H1 (cell line): Measurements from ENCODE around the gene PLB1. TPM values are rescaled to one million over a fixed set of nuclear protein-coding genes. Genes with fewer than 3 reads are reported as not detected.

Experiments used
- CTCF ChIA-PET: fragments of 300-600 bp; sonication (Branson Sonifier 250); formaldehyde crosslinking; loops from one replicate; lab custom pipeline; 2021; ENCODE audit not compliant: partially characterized antibody; lab: Charles Lee
- POLR2A ChIA-PET: fragments of 300-600 bp; sonication (Branson Sonifier 250); formaldehyde crosslinking; loops from one replicate; lab custom pipeline; 2021; ENCODE audit warnings: inconsistent platforms; ENCODE audit not compliant: partially characterized antibody; lab: Charles Lee
- DNase-seq, 2 experiments: peaks; one replicate each; pipeline versions ENCODE4 v3.0.0 to v3.0.0-alpha.2; 2010 to 2022; ENCODE audit warnings: low spot score in 2 of 2, low read depth in 1 of 2, mixed read lengths in 1 of 2
- FAIRE-seq: peaks from 2 replicates; lab custom pipeline; 2011; peaks lifted over from hg19 to GRCh38; lab: Jason Lieb, UNC
- H2AFZ ChIP-seq: 2 replicates; pipeline ENCODE4 v1.8.1; 2012; ENCODE audit warnings: low read length, inconsistent platforms
- H2AK5ac ChIP-seq: 2 replicates; pipeline ENCODE4 v1.6.1; 2013; ENCODE audit warnings: low read depth, low read length
- H2BK120ac ChIP-seq: replicated peaks from 2 replicates; pipeline ENCODE3; 2013; ENCODE audit warnings: low read depth, low read length, inconsistent platforms
- H2BK12ac ChIP-seq: 2 replicates; pipeline ENCODE4 v1.6.1; 2013; ENCODE audit warnings: low read depth, low read length
- H2BK15ac ChIP-seq: 2 replicates; pipeline ENCODE4 v1.6.1; 2013; ENCODE audit warnings: low read length
- H2BK20ac ChIP-seq: 2 replicates; pipeline ENCODE4 v1.6.1; 2013; ENCODE audit warnings: low read length
- H2BK5ac ChIP-seq: 2 replicates; pipeline ENCODE4 v1.6.1; 2013; ENCODE audit warnings: low read depth, low read length
- H3K14ac ChIP-seq: 2 replicates; pipeline ENCODE4 v1.6.1; 2013; ENCODE audit warnings: inconsistent platforms; ENCODE audit not compliant: insufficient read length
- H3K18ac ChIP-seq: 2 replicates; pipeline ENCODE4 v1.6.1; 2013; ENCODE audit warnings: low read length; ENCODE audit errors: extremely low read depth
- H3K23ac ChIP-seq: 2 replicates; pipeline ENCODE4 v1.6.1; 2013; ENCODE audit warnings: inconsistent platforms; ENCODE audit not compliant: insufficient read length
- H3K23me2 ChIP-seq: 2 replicates; pipeline ENCODE4 v1.6.1; 2013; ENCODE audit warnings: low read depth, low read length
- H3K27ac ChIP-seq: 2 replicates; pipeline ENCODE4 v1.6.1; 2011; ENCODE audit warnings: low read depth, low read length, inconsistent platforms
- H3K27me3 ChIP-seq, 4 experiments: replicated peaks in 1 of 4; 1 replicate in 1 of 4; 2 replicates in 3 of 4; pipeline versions ENCODE4 v1.6.1 to v1.8.1; 2011 to 2013; ENCODE audit warnings: low read length in 3 of 4, mild to moderate bottlenecking in 3 of 4, inconsistent platforms in 2 of 4, mixed read lengths in 2 of 4, moderate library complexity in 1 of 4; ENCODE audit not compliant: control insufficient read depth in 3 of 4, insufficient read depth in 3 of 4; ENCODE audit errors: extremely low read depth in 1 of 4
- H3K36me3 ChIP-seq, 4 experiments: 2 replicates each; pipeline versions ENCODE4 v1.6.1 to v1.8.1; 2011 to 2013; ENCODE audit warnings: mild to moderate bottlenecking in 4 of 4, low read length in 3 of 4, moderate library complexity in 2 of 4, control low read depth in 1 of 4, inconsistent platforms in 1 of 4; ENCODE audit not compliant: insufficient read depth in 4 of 4, control insufficient read depth in 2 of 4
- H3K4ac ChIP-seq: replicated peaks from 2 replicates; pipeline ENCODE3; 2013; ENCODE audit warnings: low read length, low read depth, mixed read lengths, inconsistent platforms; ENCODE audit not compliant: insufficient read length
- H3K4me1 ChIP-seq, 4 experiments: replicated peaks in 1 of 4; 1 replicate in 1 of 4; 2 replicates in 3 of 4; pipeline versions ENCODE4 v1.6.1 to v1.8.1; 2011 to 2013; ENCODE audit warnings: low read length in 3 of 4, inconsistent platforms in 2 of 4, mixed read lengths in 1 of 4; ENCODE audit not compliant: insufficient read depth in 4 of 4, control insufficient read depth in 3 of 4
- H3K4me2 ChIP-seq, 2 experiments: 2 replicates each; pipeline versions ENCODE4 v1.6.1 to v1.8.1; 2011 to 2013; ENCODE audit warnings: low read depth in 2 of 2, low read length in 2 of 2, control low read depth in 1 of 2, inconsistent platforms in 1 of 2, mild to moderate bottlenecking in 1 of 2; ENCODE audit not compliant: insufficient read depth in 1 of 2
- H3K4me3 ChIP-seq, 4 experiments: fragments of 200-600, 300-600 bp in 1 of 4; sonication (generic), shearing (Covaris generic), sonication (Bioruptor Twin) in 1 of 4; 2 replicates each; pipeline versions ENCODE4 v1.5.1 to v1.8.1; 2011 to 2016; ENCODE audit warnings: low read length in 4 of 4, low read depth in 3 of 4, control low read depth in 2 of 4, inconsistent platforms in 2 of 4, mild to moderate bottlenecking in 2 of 4, mixed read lengths in 1 of 4, moderate library complexity in 1 of 4; ENCODE audit not compliant: insufficient read depth in 2 of 4; ENCODE audit errors: extremely low read depth in 1 of 4
- H3K56ac ChIP-seq: replicated peaks from 2 replicates; pipeline ENCODE3; 2013; ENCODE audit warnings: low read depth, mild to moderate bottlenecking, mixed read lengths, low read length, inconsistent platforms; ENCODE audit not compliant: insufficient read length
- H3K79me1 ChIP-seq: 2 replicates; pipeline ENCODE4 v1.6.1; 2013; ENCODE audit warnings: low read depth, low read length, control low read depth
- H3K79me2 ChIP-seq, 2 experiments: 2 replicates each; pipeline versions ENCODE4 v1.6.1 to v1.8.1; 2012 to 2013; ENCODE audit warnings: low read length in 2 of 2, mild to moderate bottlenecking in 2 of 2, inconsistent platforms in 1 of 2; ENCODE audit not compliant: insufficient read depth in 2 of 2, control insufficient read depth in 1 of 2
- H3K9ac ChIP-seq, 4 experiments: replicated peaks in 1 of 4; 1 replicate in 1 of 4; 2 replicates in 3 of 4; pipeline versions ENCODE4 v1.6.1 to v1.8.1; 2011 to 2013; ENCODE audit warnings: low read depth in 3 of 4, low read length in 3 of 4, control low read depth in 2 of 4, mild to moderate bottlenecking in 2 of 4, moderate library complexity in 2 of 4, inconsistent platforms in 1 of 4; ENCODE audit errors: extremely low read depth in 1 of 4
- H3K9me3 ChIP-seq, 2 experiments: 2 replicates each; pipeline versions ENCODE4 v1.6.1 to v1.8.1; 2012 to 2013; ENCODE audit warnings: mild to moderate bottlenecking in 2 of 2, moderate library complexity in 2 of 2, control low read depth in 1 of 2, inconsistent platforms in 1 of 2, low read depth in 1 of 2, low read length in 1 of 2, mixed read lengths in 1 of 2; ENCODE audit not compliant: insufficient read depth in 2 of 2
- H4K20me1 ChIP-seq, 2 experiments: replicated peaks in 1 of 2; 2 replicates each; pipeline versions ENCODE3 to v1.8.1; 2011 to 2013; ENCODE audit warnings: inconsistent platforms in 2 of 2, low read length in 2 of 2, mild to moderate bottlenecking in 1 of 2; ENCODE audit not compliant: insufficient read depth in 2 of 2, control insufficient read depth in 1 of 2
- H4K5ac ChIP-seq: 2 replicates; pipeline ENCODE4 v1.6.1; 2013; ENCODE audit warnings: low read length, low read depth, mixed read lengths, inconsistent platforms; ENCODE audit not compliant: insufficient read length
- H4K8ac ChIP-seq: 2 replicates; pipeline ENCODE4 v1.8.0; 2013; ENCODE audit warnings: mild to moderate bottlenecking, moderate library complexity, low read length, inconsistent platforms; ENCODE audit not compliant: insufficient read depth; ENCODE audit errors: extremely low read depth
- H4K91ac ChIP-seq: replicated peaks from 2 replicates; pipeline ENCODE3; 2013; ENCODE audit warnings: low read length, mixed read lengths, inconsistent platforms; ENCODE audit not compliant: insufficient read length
- BCL11A ChIP-seq, 2 experiments: IDR thresholded peaks; one replicate each; pipeline ENCODE4 v1.6.1; 2011; ENCODE audit warnings: low read depth in 2 of 2, low read length in 2 of 2, mild to moderate bottlenecking in 2 of 2
- GABPA ChIP-seq: IDR thresholded peaks from 2 replicates; pipeline ENCODE4 v1.6.1; 2011; ENCODE audit warnings: mild to moderate bottlenecking, low read length, moderate library complexity, borderline replicate concordance; ENCODE audit not compliant: insufficient read depth
- HDAC6 ChIP-seq: IDR thresholded peaks from one replicate; pipeline ENCODE4 v1.7.1; 2012; ENCODE audit warnings: low read depth, mild to moderate bottlenecking, inconsistent platforms, low read length, moderate library complexity
- NRF1 ChIP-seq: IDR thresholded peaks from 2 replicates; pipeline ENCODE4 v1.6.1; 2011; ENCODE audit warnings: mild to moderate bottlenecking, low read depth, low read length, improper control_type of control experiment
- SIX5 ChIP-seq: IDR thresholded peaks from 2 replicates; pipeline ENCODE4 v1.6.1; 2011; ENCODE audit warnings: mild to moderate bottlenecking, low read depth, low read length
- SP1 ChIP-seq: IDR thresholded peaks from 2 replicates; pipeline ENCODE4 v1.6.1; 2011; ENCODE audit warnings: low read depth, low read length
- SP2 ChIP-seq: IDR thresholded peaks from 2 replicates; pipeline ENCODE4 v1.6.1; 2012; ENCODE audit warnings: mild to moderate bottlenecking, low read length, inconsistent platforms
- TAF1 ChIP-seq: IDR thresholded peaks from 2 replicates; pipeline ENCODE4 v1.6.1; 2011; ENCODE audit warnings: mild to moderate bottlenecking, low read depth, low read length
- TAF7 ChIP-seq: optimal IDR thresholded peaks from 2 replicates; pipeline ENCODE3; 2011; ENCODE audit warnings: low read depth, mild to moderate bottlenecking, inconsistent platforms, low read length, moderate library complexity, borderline replicate concordance
- TCF12 ChIP-seq: IDR thresholded peaks from 2 replicates; pipeline ENCODE4 v1.6.1; 2011; ENCODE audit warnings: low read depth, mild to moderate bottlenecking, low read length
- ZNF274 ChIP-seq: IDR thresholded peaks from 2 replicates; pipeline ENCODE4 v1.7.0; 2012; ENCODE audit warnings: low read length, borderline replicate concordance; ENCODE audit errors: extremely low read depth
- WGBS, 2 experiments: shearing (Covaris generic) in 1 of 2; methylation state at CpG; one replicate each; pipeline versions ENCODE4 v1.1.6 to v1.1.7; 2013 to 2015; ENCODE audit warnings: low lambda C conversion rate in 2 of 2, mixed read lengths in 2 of 2, inconsistent platforms in 1 of 2, low coverage in 1 of 2, missing lambda C conversion rate in 1 of 2; ENCODE audit not compliant: insufficient replicate concordance in 2 of 2, insufficient coverage in 1 of 2, insufficient read length in 1 of 2; ENCODE audit errors: extremely low coverage in 1 of 2, missing lambda C conversion rate in 1 of 2; 5-methylcytosine and 5-hydroxymethylcytosine counted together
- polyA plus RNA-seq, 7 experiments: library from polyadenylated mRNA; depleted of rRNA in 3 of 7; stranded (reverse) in 5 of 7; unstranded in 2 of 7; fragments of >200 nt in 5 of 7; fragments of 200-250 nt in 2 of 7; gene quantifications; 1 replicate in 5 of 7; 2 replicates in 1 of 7; 4 replicates in 1 of 7; pipeline versions ENCODE4 v1.2.1 to v1.2.3, GENCODE V29; 2011 to 2013; ENCODE audit warnings: missing spikeins in 2 of 7, mixed read lengths in 2 of 7
- total RNA-seq: library from RNA; stranded (reverse); fragmentation: NEBNext Ultra II Directional; extraction: Animal tissue kit (Norgen Biotek cat#: 25700); gene quantifications from 2 replicates; pipeline ENCODE4 v1.2.1, GENCODE V29; 2021
- TF ChIP-seq, protein P1 (sequence below): IDR thresholded peaks from 2 replicates; pipeline ENCODE4 v1.6.1; 2012; ENCODE audit warnings: low read length, inconsistent platforms
- TF ChIP-seq, protein P2 (sequence below): IDR thresholded peaks from 2 replicates; pipeline ENCODE4 v1.6.1; 2012; ENCODE audit warnings: inconsistent platforms

Gene PLB1
- total and polyA plus RNA-seq, 2 of the 8 experiments (the other 6 are each of a cell fraction or from before 2014, with no cell fraction given), result 0.20 to 0.36 TPM

DNA sequence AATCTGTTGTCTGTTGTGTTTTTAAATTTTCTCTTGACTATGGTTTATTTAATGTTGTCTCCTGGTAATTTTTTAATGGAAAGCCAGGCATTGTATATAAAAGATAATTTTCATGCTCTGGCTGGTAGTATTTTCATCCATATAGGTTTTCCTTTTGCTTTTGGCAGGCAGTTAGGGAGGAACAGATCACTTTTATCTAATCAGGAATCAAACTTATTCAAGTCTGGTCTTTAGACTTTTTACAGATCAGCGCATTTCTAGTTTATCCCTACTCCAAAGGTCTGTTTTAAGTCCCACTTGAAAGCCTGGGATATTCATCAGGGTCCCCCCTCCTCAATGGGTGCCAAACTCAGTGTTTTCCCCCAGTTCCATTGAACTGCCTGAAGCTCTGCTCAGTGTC lies 17.2 kb downstream of the PLB1 start:
- H3K79me2 ChIP-seq, result no peaks in the 10 kb centered on the region
- POLR2A ChIA-PET, result no interaction called here
- no peak overlapping the region for H3K4me3 ChIP-seq
- no peak overlapping the region for H2BK15ac ChIP-seq
- H3K9ac ChIP-seq, result no peak overlapping the region
- H4K91ac ChIP-seq, result no peak overlapping the region
- CTCF ChIA-PET, result no interaction called here
- no peak overlapping the region for H3K18ac ChIP-seq
- H3K9me3 ChIP-seq, result no peaks in the 10 kb centered on the region
- no peaks in the 10 kb centered on the region for H4K20me1 ChIP-seq
- H4K5ac ChIP-seq, result no peak overlapping the region
- H2BK120ac ChIP-seq, result no peak overlapping the region
- H3K4me2 ChIP-seq, result no peak overlapping the region
- no peak overlapping the region for H3K27ac ChIP-seq
- H3K23me2 ChIP-seq, result no peaks in the 10 kb centered on the region
- WGBS, 2 experiments, result 84% methylated on average over 1 of the region's 1 CpG; no CpG with 5 or more reads in 1 of the 2 experiments
- no peak for DNase-seq
- no peak overlapping the region for H3K23ac ChIP-seq
- H2BK12ac ChIP-seq, result no peak overlapping the region
- H2BK5ac ChIP-seq, result no peak overlapping the region
- no peaks in the 10 kb centered on the region for H3K36me3 ChIP-seq
- H3K14ac ChIP-seq, result no peak overlapping the region
- H2AFZ ChIP-seq, result no peak overlapping the region
- no peak overlapping the region for H4K8ac ChIP-seq
- FAIRE-seq, result no peak
- no peaks in the 10 kb centered on the region for H3K79me1 ChIP-seq
- no peak overlapping the region for H2BK20ac ChIP-seq
- H3K4me1 ChIP-seq, result no peaks in the 10 kb centered on the region
- H3K56ac ChIP-seq, result no peak overlapping the region
- H3K27me3 ChIP-seq, result no peaks in the 10 kb centered on the region
- H3K4ac ChIP-seq, result no peak overlapping the region
- no peak overlapping the region for H2AK5ac ChIP-seq
- TF ChIP-seq NRF1 (no peak), BCL11A (IDR thresholded peaks at IDR 0.05; ENCODE audit: low read depth in 2 of 2, low read length in 2 of 2) (no peak), SIX5 (no peak), TCF12 (no peak), SP1 (no peak), SP2 (no peak), HDAC6 (no peak), TAF1 (no peak), GABPA (no peak), ZNF274 (no peak), TAF7 (no peak)
- TF ChIP-seq, protein P1, sequence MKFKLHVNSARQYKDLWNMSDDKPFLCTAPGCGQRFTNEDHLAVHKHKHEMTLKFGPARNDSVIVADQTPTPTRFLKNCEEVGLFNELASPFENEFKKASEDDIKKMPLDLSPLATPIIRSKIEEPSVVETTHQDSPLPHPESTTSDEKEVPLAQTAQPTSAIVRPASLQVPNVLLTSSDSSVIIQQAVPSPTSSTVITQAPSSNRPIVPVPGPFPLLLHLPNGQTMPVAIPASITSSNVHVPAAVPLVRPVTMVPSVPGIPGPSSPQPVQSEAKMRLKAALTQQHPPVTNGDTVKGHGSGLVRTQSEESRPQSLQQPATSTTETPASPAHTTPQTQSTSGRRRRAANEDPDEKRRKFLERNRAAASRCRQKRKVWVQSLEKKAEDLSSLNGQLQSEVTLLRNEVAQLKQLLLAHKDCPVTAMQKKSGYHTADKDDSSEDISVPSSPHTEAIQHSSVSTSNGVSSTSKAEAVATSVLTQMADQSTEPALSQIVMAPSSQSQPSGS, result no peak
- TF ChIP-seq, protein P2, sequence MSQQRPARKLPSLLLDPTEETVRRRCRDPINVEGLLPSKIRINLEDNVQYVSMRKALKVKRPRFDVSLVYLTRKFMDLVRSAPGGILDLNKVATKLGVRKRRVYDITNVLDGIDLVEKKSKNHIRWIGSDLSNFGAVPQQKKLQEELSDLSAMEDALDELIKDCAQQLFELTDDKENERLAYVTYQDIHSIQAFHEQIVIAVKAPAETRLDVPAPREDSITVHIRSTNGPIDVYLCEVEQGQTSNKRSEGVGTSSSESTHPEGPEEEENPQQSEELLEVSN, result no peak
